ENCODE results near the gene ZNF436. TPM values are rescaled to one million over a fixed set of nuclear protein-coding genes. Genes with fewer than 3 reads are reported as not detected.

Gene ZNF436
- polyA plus RNA-seq, 1 donor (not counting 4 experiments of a cell fraction or from before 2014, with no cell fraction given), result 12.6 TPM

Other genes with a start within 250 kb of the ZNF436 start
- gene LUZP1, start 201.0 kb downstream of the ZNF436 start, polyA plus RNA-seq, result 46.1 to 52.8 TPM (median 52.5 TPM) in 3 replicates
- 0.08 to 0.30 TPM (median 0.14 TPM) in 3 replicates for gene HTR1D, start 152.3 kb downstream of the ZNF436 start, polyA plus RNA-seq
- 86.2 to 169 TPM (median 129 TPM) in 3 replicates for gene HNRNPR, start 25.6 kb downstream of the ZNF436 start, polyA plus RNA-seq
- gene TCEA3, start 54.9 kb upstream of the ZNF436 start, polyA plus RNA-seq, result 0.18 to 0.63 TPM (median 0.38 TPM) in 3 replicates
- 6.4 to 22.6 TPM (median 11.4 TPM) in 3 replicates for gene ASAP3, start 114.3 kb upstream of the ZNF436 start, polyA plus RNA-seq
- gene E2F2, start 161.4 kb upstream of the ZNF436 start, polyA plus RNA-seq, result 0.05 to 0.12 TPM (median 0.06 TPM) in 3 replicates
- 12.7 to 62.4 TPM (median 38.0 TPM) in 3 replicates for gene ID3, start 189.7 kb upstream of the ZNF436 start, polyA plus RNA-seq